HG02938 (cell line): Measurements from ENCODE around the gene GRWD1.

Experiments used
- ATAC-seq: cut with Tn5 transposase; IDR thresholded peaks from one replicate; pipeline ENCODE4 v1.9.1; 2021; ENCODE audit warnings: mild to moderate bottlenecking, moderate library complexity; ENCODE audit not compliant: unreplicated experiment

Gene GRWD1

DNA sequence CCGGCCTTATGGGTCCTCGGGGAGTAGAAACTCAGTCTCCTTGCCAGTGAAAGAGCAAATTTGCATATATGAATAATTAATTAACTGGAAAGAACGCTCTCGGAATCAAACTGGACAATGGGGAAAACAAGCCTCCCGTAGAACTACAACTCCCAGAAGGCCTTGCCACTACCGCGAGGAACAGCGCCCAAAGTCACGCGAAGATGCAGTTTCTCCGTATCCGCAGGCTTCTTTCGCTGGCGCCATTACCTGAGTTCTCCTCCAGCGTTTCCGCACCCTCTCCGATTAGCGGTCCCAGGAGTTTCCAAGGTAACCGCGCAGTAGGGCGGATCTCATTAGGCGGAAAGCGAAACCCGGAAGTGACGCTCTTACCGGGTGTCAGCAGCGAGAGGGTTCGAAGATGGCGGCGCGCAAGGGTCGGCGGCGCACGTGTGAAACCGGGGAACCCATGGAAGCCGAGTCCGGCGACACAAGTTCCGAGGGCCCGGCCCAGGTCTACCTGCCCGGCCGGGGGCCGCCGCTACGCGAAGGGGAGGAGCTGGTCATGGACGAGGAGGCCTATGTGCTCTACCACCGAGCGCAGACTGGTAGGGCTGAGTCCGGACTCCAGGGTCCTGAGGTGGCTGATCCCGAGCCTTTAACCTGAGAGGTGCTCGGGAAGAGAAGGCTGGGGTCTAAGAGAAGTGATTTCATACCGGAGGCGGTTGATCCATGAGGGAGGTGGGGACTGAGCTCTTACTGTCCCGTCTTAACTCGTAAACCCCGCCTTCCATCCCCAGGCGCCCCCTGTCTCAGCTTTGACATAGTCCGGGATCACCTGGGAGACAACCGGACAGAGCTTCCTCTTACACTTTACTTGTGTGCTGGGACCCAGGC, at the start of gene GRWD1:
Gene GRWD1, plus strand, starts transcription at position 378 of the 876 bp plus-strand sequence. Its CDS starts 23 bp downstream, at position 401.
- peak; percentile 85 for ATAC-seq

DNA sequence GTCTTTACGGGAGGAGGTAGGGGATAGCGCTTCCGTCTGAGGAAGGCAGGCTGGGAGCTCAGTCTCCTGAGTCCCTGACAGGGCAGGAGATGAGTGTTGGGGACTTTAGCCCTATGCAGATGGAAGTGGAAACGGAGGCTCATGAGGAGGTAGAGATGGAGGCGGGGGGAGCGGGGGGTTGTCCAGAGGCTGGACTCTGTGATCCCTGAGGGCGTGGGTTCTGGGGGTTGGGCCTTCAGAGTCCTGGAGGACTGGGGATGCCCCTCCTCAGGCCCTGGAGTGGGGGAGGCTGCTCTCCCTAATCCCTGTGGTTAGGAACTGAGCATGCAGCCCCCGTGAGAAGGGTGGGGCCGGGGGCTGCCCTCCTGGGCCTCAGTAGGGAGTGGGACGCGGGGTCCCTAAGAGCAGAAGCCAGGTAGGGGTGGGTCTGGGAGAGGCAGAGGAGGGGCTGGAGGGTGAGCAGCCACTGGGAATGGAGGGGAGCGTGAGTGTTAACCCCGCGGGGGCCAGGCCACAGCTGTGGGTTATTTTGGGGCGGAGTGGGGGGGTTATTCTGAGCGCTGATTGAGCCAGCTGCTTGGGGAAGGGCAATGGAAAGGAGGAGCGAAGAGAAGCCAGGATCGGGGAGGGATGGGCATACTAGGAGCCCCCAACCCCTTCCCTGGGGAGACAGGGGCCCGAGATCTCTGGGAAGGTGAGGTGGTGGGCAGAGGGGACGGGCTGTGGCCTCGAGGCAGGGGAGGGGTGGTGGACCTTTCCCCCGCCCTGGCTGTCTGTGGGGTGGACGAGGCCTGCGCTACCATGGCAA, 49.6 kb upstream of the GRWD1 start:
- no peak for ATAC-seq

DNA sequence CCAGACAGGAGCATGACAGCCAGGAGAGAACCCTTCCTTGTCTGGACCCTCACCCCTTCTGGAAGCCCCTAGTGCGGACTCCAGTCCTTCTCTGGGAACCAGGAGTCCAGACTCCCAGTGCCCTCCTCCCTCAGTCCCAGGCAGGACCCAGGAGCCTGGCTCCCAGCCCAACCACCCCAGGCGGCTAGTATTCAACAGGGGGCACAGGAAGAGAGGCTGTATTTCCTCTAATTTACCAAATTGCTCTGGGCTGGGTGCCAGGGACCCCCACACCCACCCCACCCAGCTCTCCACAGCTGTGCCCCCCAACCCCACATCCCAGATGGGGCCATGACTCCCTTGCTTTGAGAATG, 49.0 kb upstream of the GRWD1 start:
- no peak for ATAC-seq

DNA sequence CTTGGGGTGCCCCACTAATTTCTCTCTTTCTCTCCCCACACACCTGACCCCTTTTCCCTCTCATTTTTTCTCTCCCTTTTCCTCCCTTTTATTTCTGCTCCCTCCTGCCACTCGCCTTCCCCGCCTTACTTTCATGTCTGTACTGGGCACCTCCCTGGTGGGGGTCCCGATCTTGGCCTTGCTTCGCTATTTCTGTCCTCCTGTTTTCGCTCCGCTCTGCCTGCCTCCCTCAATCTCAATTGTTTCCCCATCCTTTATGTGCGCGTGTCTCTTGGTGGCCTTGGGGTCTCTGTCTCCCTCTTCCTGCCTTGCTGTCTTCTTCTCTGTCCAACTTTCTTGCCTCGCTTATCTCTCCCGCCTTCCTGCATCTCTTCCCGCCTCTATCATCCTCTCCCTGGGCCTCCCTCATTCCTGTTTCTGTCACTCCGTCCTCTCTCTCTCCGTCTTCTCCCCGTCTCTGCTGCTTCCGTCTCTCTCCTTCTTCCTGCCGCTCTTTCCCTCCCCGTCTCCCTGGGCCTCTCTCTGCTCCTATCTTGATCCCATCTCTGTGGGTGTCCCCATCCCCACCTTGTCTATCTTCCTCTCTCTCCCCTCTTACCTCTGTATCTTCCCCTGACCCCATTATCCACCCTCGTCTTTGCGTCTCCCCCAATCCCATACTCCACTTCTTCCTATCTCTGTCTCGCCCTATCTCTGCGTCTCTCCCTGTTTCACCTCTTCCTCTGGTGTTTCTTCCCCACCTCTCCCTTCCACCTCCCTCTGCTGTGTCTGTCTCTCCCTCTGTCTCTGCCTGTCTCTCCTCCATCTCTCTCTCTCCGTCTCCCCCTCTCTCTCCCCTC, 48.3 kb upstream of the GRWD1 start:
- ATAC-seq: no peak

DNA sequence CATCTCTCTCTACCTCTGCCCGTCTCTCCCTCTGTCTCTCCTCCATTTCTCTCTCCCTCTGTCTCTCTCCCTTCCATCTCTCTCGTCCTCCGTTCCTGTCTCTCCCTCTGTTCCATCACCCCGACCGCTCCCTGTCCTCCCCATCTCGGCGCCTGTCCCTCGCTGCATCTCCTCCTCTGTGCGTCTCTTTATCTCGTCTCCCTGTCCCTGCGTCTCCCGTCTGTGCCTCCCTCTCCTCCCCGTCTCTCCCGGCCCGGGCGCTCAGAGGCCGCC, 47.7 kb upstream of the GRWD1 start:
- ATAC-seq: no peak

DNA sequence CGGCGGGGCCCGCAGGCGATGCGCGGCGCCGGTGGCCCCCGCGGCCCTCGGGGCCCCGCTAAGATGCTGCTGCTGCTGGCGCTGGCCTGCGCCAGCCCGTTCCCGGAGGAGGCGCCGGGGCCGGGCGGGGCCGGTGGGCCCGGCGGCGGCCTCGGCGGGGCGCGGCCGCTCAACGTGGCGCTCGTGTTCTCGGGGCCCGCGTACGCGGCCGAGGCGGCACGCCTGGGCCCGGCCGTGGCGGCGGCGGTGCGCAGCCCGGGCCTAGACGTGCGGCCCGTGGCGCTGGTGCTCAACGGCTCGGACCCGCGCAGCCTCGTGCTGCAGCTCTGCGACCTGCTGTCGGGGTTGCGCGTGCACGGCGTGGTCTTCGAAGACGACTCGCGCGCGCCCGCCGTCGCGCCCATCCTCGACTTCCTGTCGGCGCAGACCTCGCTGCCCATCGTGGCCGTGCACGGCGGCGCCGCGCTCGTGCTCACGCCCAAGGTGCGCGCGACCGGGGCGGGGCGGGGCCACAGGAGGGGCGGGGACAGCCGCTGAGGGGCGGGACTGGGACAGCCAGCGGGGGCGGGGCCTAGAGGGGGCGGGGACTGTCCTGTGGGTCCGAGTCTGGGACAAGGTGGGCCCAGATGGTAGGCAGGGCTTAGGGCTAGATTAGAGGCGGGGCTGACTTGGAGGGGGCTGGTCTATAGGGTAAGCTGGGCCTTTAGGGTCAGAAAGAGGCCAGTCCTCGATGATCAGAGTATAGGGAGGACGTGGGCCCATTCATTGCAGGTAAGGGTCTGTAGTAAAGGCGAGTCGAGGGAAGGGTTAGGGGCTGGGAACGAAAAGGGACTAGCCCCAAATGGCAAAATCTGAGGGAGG, 47.2 kb upstream of the GRWD1 start:
- ATAC-seq: no peak

DNA sequence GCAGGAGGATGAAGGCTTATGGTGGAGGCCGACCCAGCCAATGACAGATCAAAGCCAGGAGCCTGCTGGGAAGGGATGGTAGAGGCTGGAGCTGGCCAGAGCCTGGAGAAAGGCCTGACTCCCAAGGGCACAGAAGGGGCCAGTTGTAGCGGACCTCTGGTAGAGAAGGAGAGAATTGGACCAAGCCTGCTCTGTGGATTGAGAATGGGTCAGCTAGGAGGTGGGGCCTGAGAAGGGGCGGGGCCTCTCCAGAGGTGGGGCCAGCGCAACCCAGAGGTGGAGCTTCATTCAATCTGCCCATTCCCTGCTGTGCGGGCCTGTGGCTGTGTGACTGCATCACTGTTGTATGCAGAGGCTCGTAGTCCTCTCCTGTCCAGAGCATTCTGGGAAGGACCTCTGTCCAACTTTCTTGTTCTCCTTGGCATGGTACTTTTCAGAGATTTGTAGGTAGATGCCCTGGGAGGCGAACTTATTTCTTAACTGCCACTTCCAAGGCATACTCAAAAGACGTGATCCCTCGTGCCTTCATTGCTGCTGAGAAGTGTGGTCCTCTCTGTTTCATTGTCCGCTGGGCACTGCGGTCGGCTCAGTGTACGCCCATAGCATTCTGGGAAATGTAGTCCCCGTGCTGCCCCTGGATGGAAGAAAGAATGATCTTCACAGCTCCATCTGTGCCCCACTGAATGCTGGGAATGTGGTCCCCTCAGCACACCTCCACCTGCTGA, 45.6 kb upstream of the GRWD1 start:
- ATAC-seq: no peak

DNA sequence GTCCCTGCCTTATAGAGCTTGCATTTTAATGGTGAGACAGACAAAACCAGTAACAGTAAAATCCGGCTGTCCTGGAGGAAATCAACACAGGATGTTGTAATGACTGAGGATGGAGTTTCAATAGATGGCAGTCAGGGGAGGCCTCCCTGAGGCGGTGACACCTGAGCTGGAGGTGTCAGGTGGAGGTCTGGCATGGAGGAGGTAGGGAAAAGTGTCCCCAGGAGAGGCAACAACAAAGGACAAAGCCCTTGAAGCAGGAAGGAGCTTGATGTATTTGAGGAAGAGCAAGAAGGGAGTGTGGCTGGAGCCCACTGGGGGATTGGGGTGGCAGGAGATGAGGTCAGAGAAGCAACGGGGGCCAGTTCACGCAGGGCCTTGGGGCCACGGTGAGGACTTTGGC, 44.5 kb upstream of the GRWD1 start:
- no peak for ATAC-seq

DNA sequence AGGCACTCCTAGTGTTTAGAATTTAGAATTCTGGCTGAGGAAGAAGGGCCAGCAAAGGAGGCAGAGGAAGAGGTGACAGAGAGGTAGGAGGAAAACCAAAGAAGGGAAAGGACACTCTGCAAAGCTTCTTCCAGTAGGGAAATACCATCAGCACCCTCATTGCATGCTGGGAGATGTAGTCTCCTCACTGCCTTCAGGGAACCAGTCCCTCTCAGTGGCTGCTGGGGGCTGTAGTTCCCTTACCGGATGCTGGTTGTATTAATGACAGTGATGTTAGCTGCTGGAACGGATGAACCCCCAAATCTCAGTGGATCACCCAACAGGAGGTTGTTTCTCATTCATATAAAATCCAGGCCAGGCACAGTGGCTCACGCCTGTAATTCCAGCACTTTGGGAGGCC, 42.2 kb upstream of the GRWD1 start:
- no peak for ATAC-seq

DNA sequence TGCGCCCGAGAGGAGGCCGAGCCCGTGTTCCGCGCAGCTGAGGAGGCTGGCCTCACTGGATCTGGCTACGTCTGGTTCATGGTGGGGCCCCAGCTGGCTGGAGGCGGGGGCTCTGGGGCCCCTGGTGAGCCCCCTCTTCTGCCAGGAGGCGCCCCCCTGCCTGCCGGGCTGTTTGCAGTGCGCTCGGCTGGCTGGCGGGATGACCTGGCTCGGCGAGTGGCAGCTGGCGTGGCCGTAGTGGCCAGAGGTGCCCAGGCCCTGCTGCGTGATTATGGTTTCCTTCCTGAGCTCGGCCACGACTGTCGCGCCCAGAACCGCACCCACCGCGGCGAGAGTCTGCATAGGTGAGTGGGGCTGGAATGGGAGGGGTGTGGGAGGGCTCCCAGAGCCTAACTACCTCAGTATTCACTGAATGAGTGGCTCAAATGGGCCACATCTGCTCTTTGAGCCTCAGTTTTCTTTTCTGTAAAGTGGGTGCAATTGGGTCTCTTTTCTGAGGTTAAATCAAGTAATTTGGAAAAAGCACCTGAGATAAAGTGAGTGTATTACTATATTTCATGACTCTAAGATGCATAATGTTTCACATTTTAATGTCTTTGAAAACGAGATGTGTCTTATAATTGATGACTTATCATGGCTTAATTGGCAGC, 40.6 kb upstream of the GRWD1 start:
- no peak for ATAC-seq

DNA sequence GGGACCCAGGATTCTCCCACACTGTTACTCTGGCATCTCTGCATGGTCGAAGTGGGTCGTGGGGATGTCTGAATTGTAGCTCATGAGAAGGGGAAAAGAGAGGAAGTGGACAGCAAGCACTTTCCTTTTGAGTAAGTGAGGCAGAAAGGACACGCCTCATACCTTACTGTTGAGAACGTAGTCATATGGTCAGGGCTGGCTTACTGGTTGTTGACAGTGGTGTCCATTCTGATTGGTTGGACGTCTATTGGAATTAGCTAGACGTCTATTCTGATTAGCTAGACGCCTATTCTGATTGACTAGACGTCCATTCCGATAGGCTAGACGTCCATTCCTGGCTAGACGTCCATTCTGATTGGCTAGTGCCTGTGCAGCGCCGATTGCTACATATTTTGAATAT, 39.9 kb upstream of the GRWD1 start:
- no peak for ATAC-seq

DNA sequence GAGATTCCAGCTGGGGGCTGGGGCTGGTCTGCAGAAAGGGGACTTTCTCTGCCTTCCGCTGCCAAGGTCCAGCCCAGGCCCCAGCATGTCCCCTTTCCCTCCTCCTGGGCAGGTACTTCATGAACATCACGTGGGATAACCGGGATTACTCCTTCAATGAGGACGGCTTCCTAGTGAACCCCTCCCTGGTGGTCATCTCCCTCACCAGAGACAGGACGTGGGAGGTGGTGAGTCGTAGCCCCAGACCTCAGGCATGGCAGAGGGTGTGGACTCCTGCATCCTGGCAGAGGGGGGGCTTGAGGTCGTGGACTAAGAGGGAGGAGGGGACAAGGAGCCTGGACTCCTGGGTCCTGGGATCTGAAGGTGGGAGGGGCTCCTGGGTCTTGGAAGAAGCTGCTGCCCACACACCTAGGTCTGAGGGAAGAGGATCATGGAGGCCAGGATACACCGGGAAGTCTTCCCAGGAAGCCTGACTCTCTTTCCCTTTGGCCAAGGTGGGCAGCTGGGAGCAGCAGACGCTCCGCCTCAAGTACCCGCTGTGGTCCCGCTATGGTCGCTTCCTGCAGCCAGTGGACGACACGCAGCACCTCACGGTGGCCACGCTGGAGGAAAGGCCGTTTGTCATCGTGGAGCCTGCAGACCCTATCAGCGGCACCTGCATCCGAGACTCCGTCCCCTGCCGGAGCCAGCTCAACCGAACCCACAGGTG, 31.8 kb upstream of the GRWD1 start:
- no peak for ATAC-seq

DNA sequence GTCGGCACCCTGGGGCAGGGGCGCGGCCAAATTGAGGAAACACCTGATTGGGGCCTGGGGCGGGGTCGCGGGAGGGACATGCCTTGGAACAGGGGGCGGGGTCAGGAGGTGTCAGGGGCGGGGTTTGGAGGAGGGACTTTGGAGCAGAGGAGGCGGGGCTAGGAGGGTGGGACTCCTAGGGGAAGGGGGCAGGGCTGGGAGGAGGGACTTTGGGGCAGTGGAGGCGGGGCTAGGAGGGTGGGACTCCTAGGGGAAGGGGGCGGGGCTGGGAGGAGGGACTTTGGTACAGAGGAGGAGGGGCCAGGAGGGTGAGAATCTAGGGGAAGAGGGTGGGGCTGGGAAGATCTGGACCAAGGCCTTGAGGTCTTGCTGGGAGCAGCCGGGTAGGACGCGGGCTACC, 30.4 kb upstream of the GRWD1 start:
- ATAC-seq: no peak

DNA sequence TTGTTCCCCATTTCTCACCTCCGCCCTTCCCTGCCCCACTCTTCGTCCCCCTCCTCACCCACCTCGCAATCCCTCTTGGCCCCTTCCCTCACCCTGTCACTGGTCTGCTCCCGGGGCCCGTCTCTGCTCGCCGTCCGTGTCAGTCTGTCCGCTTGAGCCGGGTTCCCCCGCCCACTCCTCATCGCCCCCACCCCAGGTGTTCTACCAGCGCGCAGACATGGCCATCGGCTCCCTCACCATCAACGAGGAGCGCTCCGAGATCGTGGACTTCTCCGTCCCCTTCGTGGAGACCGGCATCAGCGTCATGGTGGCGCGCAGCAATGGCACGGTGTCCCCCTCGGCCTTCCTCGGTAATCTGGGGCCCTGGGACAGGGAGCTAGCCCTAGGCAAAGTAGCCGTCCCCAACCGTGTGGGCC, 30.0 kb upstream of the GRWD1 start:
- no peak for ATAC-seq

DNA sequence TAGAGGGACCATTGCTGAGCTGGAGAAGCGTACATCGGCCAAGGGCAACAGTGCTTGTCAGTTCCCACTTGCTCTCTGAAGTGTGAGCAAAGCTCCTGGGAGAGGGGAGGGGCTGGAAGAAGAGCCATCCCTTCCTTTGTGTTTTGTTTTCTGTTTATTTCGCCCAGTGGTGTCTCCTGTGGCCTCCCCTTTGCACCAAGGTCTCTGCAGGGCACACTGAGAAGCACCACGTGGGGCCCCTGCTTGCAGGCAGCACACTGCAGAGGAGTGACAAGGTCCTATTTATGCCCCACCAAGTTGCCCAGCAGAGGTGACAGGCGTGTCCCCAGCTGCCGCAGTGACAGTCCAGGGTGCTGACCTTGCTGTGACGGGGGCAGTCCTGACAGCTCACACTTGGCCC, 28.4 kb upstream of the GRWD1 start:
- ATAC-seq: no peak

DNA sequence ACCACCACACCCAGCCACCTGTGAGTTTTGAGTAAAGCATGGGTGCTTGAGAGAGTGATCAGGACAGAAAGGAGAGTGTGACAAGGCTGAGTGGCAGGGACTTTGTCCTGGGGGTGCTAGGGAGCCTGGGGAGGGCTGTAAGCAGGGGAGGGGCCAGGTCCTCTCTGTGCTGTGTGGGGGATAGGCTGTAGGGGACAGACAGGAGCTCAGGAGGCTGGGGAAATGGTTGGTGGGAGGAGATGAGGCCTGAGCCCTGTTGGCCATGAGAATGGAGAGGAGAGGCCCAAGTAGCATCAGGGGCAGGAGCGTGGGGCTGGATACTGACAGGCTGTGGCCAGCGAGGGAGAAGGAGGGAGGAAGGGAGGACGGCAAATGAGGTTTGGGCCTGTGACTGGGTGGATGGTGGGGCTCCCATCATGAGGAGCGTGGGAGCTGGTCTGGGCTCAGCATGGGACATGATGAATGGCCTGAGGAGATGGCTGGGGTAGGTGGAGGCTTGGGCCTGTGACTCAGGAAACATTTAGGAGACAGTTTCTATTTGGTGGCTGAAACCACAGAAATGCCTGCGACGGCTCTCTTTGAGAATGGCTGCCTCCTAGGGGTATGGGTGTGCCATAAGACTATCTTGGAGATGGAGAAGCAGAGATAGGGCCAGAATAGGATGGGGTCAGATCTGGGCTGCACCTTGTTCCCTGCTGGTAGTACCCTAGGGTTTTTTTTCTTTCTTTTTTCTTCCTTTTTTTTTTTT, 27.3 kb upstream of the GRWD1 start:
- ATAC-seq: no peak

DNA sequence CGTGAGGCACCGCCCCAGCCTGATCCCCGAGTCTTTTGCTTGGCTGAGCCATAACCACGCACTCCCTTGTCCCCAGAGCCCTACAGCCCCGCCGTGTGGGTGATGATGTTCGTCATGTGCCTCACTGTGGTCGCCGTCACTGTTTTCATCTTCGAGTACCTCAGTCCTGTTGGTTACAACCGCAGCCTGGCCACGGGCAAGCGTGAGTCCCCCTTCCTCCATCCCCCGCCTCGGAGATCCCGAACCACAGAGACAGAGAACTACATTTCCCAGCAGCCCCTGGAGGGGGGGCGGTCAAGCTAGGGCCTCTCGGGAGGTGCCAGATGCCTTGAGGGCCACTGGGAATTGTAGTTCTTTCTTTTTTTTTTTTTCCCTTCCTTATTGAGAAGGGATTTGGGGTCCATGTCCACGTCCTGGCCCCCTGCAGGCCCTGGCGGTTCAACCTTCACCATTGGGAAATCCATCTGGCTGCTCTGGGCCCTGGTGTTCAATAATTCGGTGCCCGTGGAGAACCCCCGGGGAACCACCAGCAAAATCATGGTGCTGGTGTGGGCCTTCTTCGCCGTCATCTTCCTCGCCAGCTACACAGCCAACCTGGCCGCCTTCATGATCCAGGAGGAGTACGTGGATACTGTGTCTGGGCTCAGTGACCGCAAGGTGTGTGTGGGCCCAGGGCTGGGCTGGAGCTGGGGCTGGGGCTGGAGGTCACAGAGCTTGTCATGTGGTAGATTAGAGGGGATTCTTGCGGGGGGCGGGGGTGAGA, 26.4 kb upstream of the GRWD1 start:
- no peak for ATAC-seq
